ENCODE data around the gene GRAP. TPM values are rescaled to one million over a fixed set of nuclear protein-coding genes. Genes with fewer than 3 reads are reported as not detected.

The GRAP gene
- polyA plus RNA-seq, 3 donors from 2014 or later, result 5.2 to 19.0 (median 18.3) TPM

Other genes with a start within 250 kb of the GRAP start
- 10 to 100 TPM; 29.7 to 39.8 (median 34.8) TPM for gene PRPSAP2, start 188.8 kb downstream of the GRAP start, polyA plus RNA-seq
- not detected for gene SLC5A10, start 94.8 kb downstream of the GRAP start, polyA plus RNA-seq
- gene FAM83G, start 42.2 kb downstream of the GRAP start, polyA plus RNA-seq, result 1 to 10 TPM in 2 of 3 donors, under 1 TPM in 1; 0.81 to 3.7 (median 1.9) TPM
- not detected for gene GRAPL, start 80.6 kb upstream of the GRAP start, polyA plus RNA-seq
- gene EPN2, start 190.4 kb upstream of the GRAP start, polyA plus RNA-seq, result 1 to 10 TPM in 1 of 3 donors, under 1 TPM in 1, not detected in 1; 0.84 to 8.1 TPM